ENCODE data around the gene SHC3. TPM values are rescaled to one million over a fixed set of nuclear protein-coding genes. Genes with fewer than 3 reads are reported as not detected.
"Not testable (repeated sequence)": the region's sequence is repeated elsewhere in the genome, so short reads cannot be mapped to it uniquely, and the experiment has no call there.

The SHC3 gene
- total RNA-seq, 2 donors from 2014 or later, result 5.7 to 6.9 TPM

GRCh38 chr9:89215342-89215741, 36.7 kb upstream of the SHC3 start:
- intact Hi-C loops (cut with DNase I), result no loop called here
- WGBS, 2 donors, result 81 to 92% methylated on average over 3 of the region's 3 CpGs
- TF ChIP-seq, protein P1, sequence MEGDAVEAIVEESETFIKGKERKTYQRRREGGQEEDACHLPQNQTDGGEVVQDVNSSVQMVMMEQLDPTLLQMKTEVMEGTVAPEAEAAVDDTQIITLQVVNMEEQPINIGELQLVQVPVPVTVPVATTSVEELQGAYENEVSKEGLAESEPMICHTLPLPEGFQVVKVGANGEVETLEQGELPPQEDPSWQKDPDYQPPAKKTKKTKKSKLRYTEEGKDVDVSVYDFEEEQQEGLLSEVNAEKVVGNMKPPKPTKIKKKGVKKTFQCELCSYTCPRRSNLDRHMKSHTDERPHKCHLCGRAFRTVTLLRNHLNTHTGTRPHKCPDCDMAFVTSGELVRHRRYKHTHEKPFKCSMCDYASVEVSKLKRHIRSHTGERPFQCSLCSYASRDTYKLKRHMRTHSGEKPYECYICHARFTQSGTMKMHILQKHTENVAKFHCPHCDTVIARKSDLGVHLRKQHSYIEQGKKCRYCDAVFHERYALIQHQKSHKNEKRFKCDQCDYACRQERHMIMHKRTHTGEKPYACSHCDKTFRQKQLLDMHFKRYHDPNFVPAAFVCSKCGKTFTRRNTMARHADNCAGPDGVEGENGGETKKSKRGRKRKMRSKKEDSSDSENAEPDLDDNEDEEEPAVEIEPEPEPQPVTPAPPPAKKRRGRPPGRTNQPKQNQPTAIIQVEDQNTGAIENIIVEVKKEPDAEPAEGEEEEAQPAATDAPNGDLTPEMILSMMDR (IDR thresholded peaks at IDR 0.05), result no peak
- TF ChIP-seq POLR2A (IDR thresholded peaks at IDR 0.05), result no peak

DNA sequence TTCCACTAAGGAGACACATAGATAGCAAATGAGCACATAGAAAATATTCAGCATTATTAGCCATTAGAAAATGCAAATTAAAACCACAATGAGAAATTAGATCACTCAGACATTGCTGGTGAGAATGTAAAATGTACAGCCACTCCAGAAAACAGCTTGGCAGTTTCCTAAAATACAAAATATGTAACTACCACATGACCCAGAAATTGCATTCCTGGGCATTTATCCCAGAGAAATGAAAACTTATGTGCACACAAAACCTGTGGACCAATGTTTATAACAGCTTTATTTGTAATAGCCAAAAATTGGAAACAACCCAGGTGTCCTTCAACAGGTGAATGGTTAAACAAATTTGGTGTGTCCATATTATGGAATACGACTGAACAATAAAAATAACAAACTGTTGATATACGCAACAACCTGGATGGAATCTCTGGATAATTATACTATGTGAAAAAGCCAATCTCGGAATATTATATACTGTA, 34.8 kb upstream of the SHC3 start:
- no peaks in the 10 kb centered on the region for H3K4me1 ChIP-seq
- no peak for DNase-seq
- no peak overlapping the region for H3K27ac ChIP-seq
- no peaks in the 10 kb centered on the region for H3K9me3 ChIP-seq
- TF ChIP-seq POLR2A (IDR thresholded peaks at IDR 0.05), result no peak
- TF ChIP-seq, protein P1 (IDR thresholded peaks at IDR 0.05), result no peak
- no peak overlapping the region for H3K4me3 ChIP-seq
- H3K27me3 ChIP-seq, result no peaks in the 10 kb centered on the region
- no peak for ATAC-seq
- WGBS, 2 donors, result 62 to 63% methylated on average over 3 of the region's 3 CpGs
- intact Hi-C loops (cut with DNase I), result no loop called here
- no peaks in the 10 kb centered on the region for H3K36me3 ChIP-seq (replicated peaks in 1 of 2; ENCODE audit: insufficient read depth in 1 of 2, low read depth in 2 of 2)

More at GRCh38 chr9:89215342-89215741, 36.7 kb upstream of the SHC3 start:
- ATAC-seq, result no peak
- Histone ChIP-seq H3K27ac (no peak overlapping the region), H3K4me1 (no peaks in the 10 kb centered on the region), H3K9me3 (no peaks in the 10 kb centered on the region), H3K27me3 (no peaks in the 10 kb centered on the region), H3K4me3 (no peak overlapping the region), H3K36me3 (replicated peaks in 1 of 2; ENCODE audit: insufficient read depth in 1 of 2, low read depth in 2 of 2) (no peaks in the 10 kb centered on the region)
- DNase-seq, result no peak

DNA sequence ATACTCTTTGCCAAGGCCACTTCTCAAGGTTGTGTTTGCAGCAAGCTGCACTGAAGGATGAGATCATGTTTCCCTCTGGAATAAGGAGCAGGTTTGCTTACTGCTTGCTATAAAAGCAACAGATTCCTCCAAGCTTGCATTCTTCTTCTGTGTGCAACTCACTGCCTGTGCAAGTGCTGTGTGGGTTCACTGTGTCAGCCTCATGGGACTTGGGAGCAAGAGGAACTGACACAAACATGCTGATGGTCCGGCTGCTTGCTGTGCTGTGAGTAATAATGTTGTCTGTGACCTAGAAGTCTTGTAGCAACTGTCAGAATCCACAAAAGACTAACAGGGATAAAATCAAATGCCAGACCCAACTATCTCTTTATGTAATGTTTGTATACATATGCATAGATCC, 33.6 kb upstream of the SHC3 start:
- H3K4me3 ChIP-seq, result no peak overlapping the region
- no peak for ATAC-seq
- H3K27me3 ChIP-seq, result no peaks in the 10 kb centered on the region
- DNase-seq, result no peak
- H3K36me3 ChIP-seq (replicated peaks in 1 of 2; ENCODE audit: insufficient read depth in 1 of 2, low read depth in 2 of 2), result no peaks in the 10 kb centered on the region
- 91 to 93% methylated on average over 1 of the region's 1 CpG for WGBS, 2 donors
- H3K9me3 ChIP-seq, result no peaks in the 10 kb centered on the region
- no peaks in the 10 kb centered on the region for H3K4me1 ChIP-seq
- TF ChIP-seq POLR2A (IDR thresholded peaks at IDR 0.05), result no peak
- TF ChIP-seq, protein P1 (IDR thresholded peaks at IDR 0.05), result no peak
- H3K27ac ChIP-seq, result no peak overlapping the region
- intact Hi-C loops (cut with DNase I), result no loop called here

DNA sequence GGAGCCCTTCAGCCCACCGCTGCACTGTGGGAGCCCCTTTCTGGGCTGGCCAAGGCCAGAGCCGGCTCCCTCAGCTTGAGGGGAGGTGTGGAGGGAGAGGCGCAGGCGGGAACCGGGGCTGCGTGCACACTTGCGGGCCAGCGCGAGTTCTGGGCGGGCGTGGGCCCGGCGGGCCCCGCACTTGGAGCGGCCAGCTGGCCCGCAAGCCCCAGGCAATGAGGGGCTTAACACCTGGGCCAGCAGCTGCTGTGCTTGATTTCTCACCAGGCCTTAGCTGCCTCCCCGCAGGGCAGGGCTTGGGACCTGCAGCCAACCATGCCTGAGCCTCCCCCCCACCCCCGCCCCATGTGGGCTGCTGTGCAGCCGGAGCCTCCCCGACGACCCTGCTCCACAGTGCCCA, 30.7 kb upstream of the SHC3 start:
- intact Hi-C loops (cut with DNase I); H3K4me1 ChIP-seq: not testable (repeated sequence)
- WGBS, 2 donors, result 93% methylated on average over 12 of the region's 21 CpGs; no CpG with 5 or more reads in 1 of the 2 donors

DNA sequence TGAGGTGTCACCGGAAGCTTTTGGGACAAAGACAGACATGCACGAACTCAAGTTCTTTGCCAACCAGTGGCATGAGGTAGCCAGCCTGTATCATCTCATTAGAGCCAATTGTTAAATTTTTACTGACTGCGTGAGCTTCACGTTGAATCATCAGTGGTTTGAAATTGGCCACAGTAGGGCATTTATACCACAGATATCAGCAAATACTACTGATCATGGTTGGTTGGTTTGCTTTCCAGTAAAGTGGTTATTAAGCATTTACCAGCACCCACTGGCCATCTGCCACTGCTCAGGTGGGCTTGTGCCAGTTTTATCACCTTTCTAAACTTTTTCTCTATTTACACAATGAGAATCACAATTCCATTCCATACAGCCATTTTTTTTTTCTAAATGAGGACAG, 28.4 kb upstream of the SHC3 start:
- intact Hi-C loops (cut with DNase I), result no loop called here

More for the DNA sequence above, 30.7 kb upstream of the SHC3 start:
- H3K4me3 ChIP-seq; H3K27ac ChIP-seq; H3K36me3 ChIP-seq (replicated peaks in 1 of 2; ENCODE audit: insufficient read depth in 1 of 2, low read depth in 2 of 2); DNase-seq; ATAC-seq; H3K27me3 ChIP-seq; H3K9me3 ChIP-seq: not testable (repeated sequence)

More for the DNA sequence above, 28.4 kb upstream of the SHC3 start:
- no peak for ATAC-seq
- TF ChIP-seq, protein P1 (IDR thresholded peaks at IDR 0.05), result no peak
- no peak for TF ChIP-seq POLR2A (IDR thresholded peaks at IDR 0.05)
- Histone ChIP-seq H3K4me1 (no peaks in the 10 kb centered on the region), H3K27ac (no peak overlapping the region), H3K27me3 (no peaks in the 10 kb centered on the region), H3K4me3 (no peak overlapping the region), H3K36me3 (replicated peaks in 1 of 2; ENCODE audit: insufficient read depth in 1 of 2, low read depth in 2 of 2) (no peaks in the 10 kb centered on the region), H3K9me3 (no peaks in the 10 kb centered on the region)
- no peak for DNase-seq
- 88 to 89% methylated on average over 4 of the region's 4 CpGs for WGBS, 2 donors

All from body of pancreas (tissue), 4 donors.